Panc1 (cell line): ENCODE measurements around the gene ZBTB46. TPM values are rescaled to one million over a fixed set of nuclear protein-coding genes. Genes with fewer than 3 reads are reported as not detected.

ENCODE experiments used
- ATAC-seq: fragments of 200-7000 bp; cut with Tn5 transposase; 2 replicates; pipeline ENCODE4 v1.9.1; 2020; ENCODE audit warnings: mild to moderate bottlenecking, moderate library complexity
- BruUV-seq: library from RNA; stranded (reverse); fragments of 400-500 nt; replicated peaks from 2 replicates; lab custom pipeline; 2021; lab: Mats Ljungman, UMichigan
- CTCF ChIA-PET: fragments of 300-600 bp; sonication (Branson Sonifier 250); formaldehyde crosslinking; loops from one replicate; lab custom pipeline; 2022; ENCODE audit warnings: antibody characterized with exemption; lab: Charles Lee
- POLR2A ChIA-PET: fragments of 300-600 bp; sonication (Branson Sonifier 250); formaldehyde crosslinking; loops from one replicate; lab custom pipeline; 2022; ENCODE audit warnings: antibody characterized with exemption; lab: Charles Lee
- DNase-seq: peaks from one replicate; pipeline ENCODE4 v3.0.0-alpha.2; 2010; ENCODE audit warnings: low read depth, low spot score
- H3K27ac ChIP-seq: 2 replicates; pipeline ENCODE4 v1.5.1; 2011; ENCODE audit warnings: mild to moderate bottlenecking, low read length, inconsistent platforms
- H3K27me3 ChIP-seq: fragments of 200-500 bp; sonication (Bioruptor generic); 2 replicates; pipeline ENCODE4 v1.6.0; 2014; ENCODE audit warnings: low read length, inconsistent platforms; ENCODE audit not compliant: control insufficient read depth, insufficient read depth
- H3K36me3 ChIP-seq: fragments of 200-500 bp; sonication (Bioruptor generic); 2 replicates; pipeline ENCODE4 v1.5.1; 2014; ENCODE audit warnings: inconsistent platforms, mild to moderate bottlenecking, low read length, moderate library complexity; ENCODE audit not compliant: control insufficient read depth, insufficient read depth
- H3K4me1 ChIP-seq: 2 replicates; pipeline ENCODE4 v1.5.1; 2011; ENCODE audit warnings: inconsistent platforms, mild to moderate bottlenecking, low read length, moderate library complexity; ENCODE audit not compliant: control insufficient read depth, insufficient read depth
- H3K4me3 ChIP-seq, 2 experiments: 2 replicates each; pipeline ENCODE4 v1.5.1; 2011 to 2012; ENCODE audit warnings: low read depth in 2 of 2, low read length in 2 of 2, mild to moderate bottlenecking in 2 of 2, inconsistent platforms in 1 of 2, moderate library complexity in 1 of 2
- H3K9me3 ChIP-seq: fragments of 200-500 bp; sonication (Bioruptor generic); 2 replicates; pipeline ENCODE4 v1.5.1; 2014; ENCODE audit warnings: low read depth, mild to moderate bottlenecking, inconsistent platforms, low read length, moderate library complexity; ENCODE audit not compliant: control insufficient read depth, insufficient read depth
- CTCF ChIP-seq: fragments of 450-650 bp; IDR thresholded peaks from 2 replicates; pipeline ENCODE4 v1.5.1; 2017; ENCODE audit warnings: mild to moderate bottlenecking
- POLR2AphosphoS5 ChIP-seq: IDR thresholded peaks from 2 replicates; pipeline ENCODE4 v1.6.1; 2012; ENCODE audit warnings: mild to moderate bottlenecking, low read depth, low read length, moderate library complexity
- SIN3A ChIP-seq: IDR thresholded peaks from 2 replicates; pipeline ENCODE4 v1.6.1; 2012; ENCODE audit warnings: low read depth, mild to moderate bottlenecking, low read length, moderate library complexity, borderline replicate concordance; ENCODE audit not compliant: insufficient read depth
- TCF7L2 ChIP-seq: IDR thresholded peaks from 2 replicates; pipeline ENCODE4 v1.6.1; 2011; ENCODE audit warnings: mild to moderate bottlenecking, low read depth, low read length, inconsistent platforms
- in situ Hi-C: cut with HindIII; loops from 2 replicates; pipeline ENCODE4 v1.10.0; 2016; ENCODE audit warnings: low sequenced_read_pairs, low pct_unique_long_range_greater_than_20kb
- intact Hi-C: fragments of 100-400 bp; cut with micrococcal nuclease; formaldehyde crosslinking; loops from one replicate; pipeline ENCODE4 v1.10.0; 2022; ENCODE audit not compliant: unreplicated experiment
- total RNA-seq: library from RNA; stranded (reverse); gene quantifications from one replicate; pipeline ENCODE4 v1.2.1, GENCODE V29; 2021; ENCODE audit not compliant: unreplicated experiment
- TF ChIP-seq, protein P1 (sequence below), 2 experiments: IDR thresholded peaks; 2 replicates each; pipeline ENCODE4 v1.6.1; 2011 to 2012; ENCODE audit warnings: low read depth in 2 of 2, control low read depth in 1 of 2, low read length in 1 of 2, mild to moderate bottlenecking in 1 of 2, moderate library complexity in 1 of 2; ENCODE audit not compliant: insufficient read depth in 1 of 2

The ZBTB46 gene
- total RNA-seq, 1 experiment from 2014 or later, result 15.2 TPM

DNA sequence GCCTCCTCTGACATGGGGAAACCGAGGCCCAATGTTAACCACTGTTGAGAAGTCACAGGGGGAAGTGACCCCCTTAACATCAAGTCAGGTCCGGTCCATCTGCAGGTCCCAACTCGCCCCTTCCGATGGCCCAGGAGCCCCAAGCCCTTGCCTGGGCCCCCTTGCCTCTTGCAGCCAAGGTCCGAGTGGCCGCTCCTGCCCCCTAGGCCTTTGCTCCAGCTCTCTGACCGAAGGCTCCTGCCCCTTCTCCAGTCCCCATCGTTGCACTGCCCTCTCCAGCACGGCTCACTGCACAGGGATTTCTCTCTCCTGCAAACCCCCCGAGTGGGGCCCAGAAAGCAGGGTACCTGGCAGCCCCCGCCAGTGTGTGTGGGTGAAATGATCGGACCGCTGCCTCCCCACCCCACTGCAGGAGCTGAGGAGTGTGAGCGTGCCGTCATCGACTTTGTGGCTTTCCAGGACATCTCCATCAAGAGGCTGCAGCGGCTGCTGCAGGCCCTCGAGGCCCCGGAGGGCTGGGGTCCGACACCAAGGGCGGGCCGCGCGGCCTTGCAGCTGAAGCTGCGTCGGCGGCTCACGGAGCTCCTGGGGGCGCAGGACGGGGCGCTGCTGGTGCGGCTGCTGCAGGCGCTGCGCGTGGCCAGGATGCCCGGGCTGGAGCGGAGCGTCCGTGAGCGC lies 133.1 kb downstream of the ZBTB46 start:
- no TSS peak for BruUV-seq
- TF ChIP-seq TCF7L2 (no peak), POLR2AphosphoS5 (no peak)
- TF ChIP-seq, protein P1, sequence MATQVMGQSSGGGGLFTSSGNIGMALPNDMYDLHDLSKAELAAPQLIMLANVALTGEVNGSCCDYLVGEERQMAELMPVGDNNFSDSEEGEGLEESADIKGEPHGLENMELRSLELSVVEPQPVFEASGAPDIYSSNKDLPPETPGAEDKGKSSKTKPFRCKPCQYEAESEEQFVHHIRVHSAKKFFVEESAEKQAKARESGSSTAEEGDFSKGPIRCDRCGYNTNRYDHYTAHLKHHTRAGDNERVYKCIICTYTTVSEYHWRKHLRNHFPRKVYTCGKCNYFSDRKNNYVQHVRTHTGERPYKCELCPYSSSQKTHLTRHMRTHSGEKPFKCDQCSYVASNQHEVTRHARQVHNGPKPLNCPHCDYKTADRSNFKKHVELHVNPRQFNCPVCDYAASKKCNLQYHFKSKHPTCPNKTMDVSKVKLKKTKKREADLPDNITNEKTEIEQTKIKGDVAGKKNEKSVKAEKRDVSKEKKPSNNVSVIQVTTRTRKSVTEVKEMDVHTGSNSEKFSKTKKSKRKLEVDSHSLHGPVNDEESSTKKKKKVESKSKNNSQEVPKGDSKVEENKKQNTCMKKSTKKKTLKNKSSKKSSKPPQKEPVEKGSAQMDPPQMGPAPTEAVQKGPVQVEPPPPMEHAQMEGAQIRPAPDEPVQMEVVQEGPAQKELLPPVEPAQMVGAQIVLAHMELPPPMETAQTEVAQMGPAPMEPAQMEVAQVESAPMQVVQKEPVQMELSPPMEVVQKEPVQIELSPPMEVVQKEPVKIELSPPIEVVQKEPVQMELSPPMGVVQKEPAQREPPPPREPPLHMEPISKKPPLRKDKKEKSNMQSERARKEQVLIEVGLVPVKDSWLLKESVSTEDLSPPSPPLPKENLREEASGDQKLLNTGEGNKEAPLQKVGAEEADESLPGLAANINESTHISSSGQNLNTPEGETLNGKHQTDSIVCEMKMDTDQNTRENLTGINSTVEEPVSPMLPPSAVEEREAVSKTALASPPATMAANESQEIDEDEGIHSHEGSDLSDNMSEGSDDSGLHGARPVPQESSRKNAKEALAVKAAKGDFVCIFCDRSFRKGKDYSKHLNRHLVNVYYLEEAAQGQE (IDR thresholded peaks at IDR 0.05; ENCODE audit: insufficient read depth in 1 of 2, low read depth in 2 of 2, low read length in 1 of 2), result no peak
- H3K4me3 ChIP-seq, result no peak overlapping the region
- in situ Hi-C loops, result no loop called here
- no peaks in the 10 kb centered on the region for H3K9me3 ChIP-seq
- intact Hi-C loops, result no loop called here
- CTCF ChIA-PET, result interaction anchor here (1.0 kb wide), 1 partner anchor 160 kb away, joined by 3 read pairs; no protein-coding TSS in a partner anchor
- peaks cover 61% of the 10 kb centered on the region for H3K4me1 ChIP-seq
- H3K27me3 ChIP-seq, result no peaks in the 10 kb centered on the region
- no peaks in the 10 kb centered on the region for H3K36me3 ChIP-seq
- H3K27ac ChIP-seq, result peak overlapping the region; percentile 61
- POLR2A ChIA-PET, result interaction anchor here (0.9 kb wide), 1 partner anchor 15 kb away, joined by 3 read pairs; no protein-coding TSS in a partner anchor
- no peak for DNase-seq
- no peak for ATAC-seq

DNA sequence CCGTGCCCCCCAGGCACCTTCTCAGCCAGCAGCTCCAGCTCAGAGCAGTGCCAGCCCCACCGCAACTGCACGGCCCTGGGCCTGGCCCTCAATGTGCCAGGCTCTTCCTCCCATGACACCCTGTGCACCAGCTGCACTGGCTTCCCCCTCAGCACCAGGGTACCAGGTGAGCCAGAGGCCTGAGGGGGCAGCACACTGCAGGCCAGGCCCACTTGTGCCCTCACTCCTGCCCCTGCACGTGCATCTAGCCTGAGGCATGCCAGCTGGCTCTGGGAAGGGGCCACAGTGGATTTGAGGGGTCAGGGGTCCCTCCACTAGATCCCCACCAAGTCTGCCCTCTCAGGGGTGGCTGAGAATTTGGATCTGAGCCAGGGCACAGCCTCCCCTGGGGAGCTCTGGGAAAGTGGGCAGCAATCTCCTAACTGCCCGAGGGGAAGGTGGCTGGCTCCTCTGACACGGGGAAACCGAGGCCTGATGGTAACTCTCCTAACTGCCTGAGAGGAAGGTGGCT lies 133.7 kb downstream of the ZBTB46 start:
- CTCF ChIA-PET, result no interaction called here
- Histone ChIP-seq H3K4me3 (no peak overlapping the region), H3K27ac (peak overlapping the region; percentile 61), H3K27me3 (no peaks in the 10 kb centered on the region), H3K36me3 (no peaks in the 10 kb centered on the region), H3K9me3 (no peaks in the 10 kb centered on the region), H3K4me1 (peaks cover 55% of the 10 kb centered on the region)
- DNase-seq (no peak), ATAC-seq (no peak)
- POLR2A ChIA-PET, result no interaction called here
- TF ChIP-seq SIN3A (no peak), CTCF (no peak), POLR2AphosphoS5 (peak; percentile 38; the same call in 1 of the 2 replicates), TCF7L2 (no peak)
- TF ChIP-seq, protein P1 (IDR thresholded peaks at IDR 0.05; ENCODE audit: insufficient read depth in 1 of 2, low read depth in 2 of 2, low read length in 1 of 2), result no peak
- no TSS peak for BruUV-seq
- in situ Hi-C loops (no loop called here), intact Hi-C loops (no loop called here)
